ENCODE measurements around the gene MOV10L1.

MOV10L1 gene

DNA sequence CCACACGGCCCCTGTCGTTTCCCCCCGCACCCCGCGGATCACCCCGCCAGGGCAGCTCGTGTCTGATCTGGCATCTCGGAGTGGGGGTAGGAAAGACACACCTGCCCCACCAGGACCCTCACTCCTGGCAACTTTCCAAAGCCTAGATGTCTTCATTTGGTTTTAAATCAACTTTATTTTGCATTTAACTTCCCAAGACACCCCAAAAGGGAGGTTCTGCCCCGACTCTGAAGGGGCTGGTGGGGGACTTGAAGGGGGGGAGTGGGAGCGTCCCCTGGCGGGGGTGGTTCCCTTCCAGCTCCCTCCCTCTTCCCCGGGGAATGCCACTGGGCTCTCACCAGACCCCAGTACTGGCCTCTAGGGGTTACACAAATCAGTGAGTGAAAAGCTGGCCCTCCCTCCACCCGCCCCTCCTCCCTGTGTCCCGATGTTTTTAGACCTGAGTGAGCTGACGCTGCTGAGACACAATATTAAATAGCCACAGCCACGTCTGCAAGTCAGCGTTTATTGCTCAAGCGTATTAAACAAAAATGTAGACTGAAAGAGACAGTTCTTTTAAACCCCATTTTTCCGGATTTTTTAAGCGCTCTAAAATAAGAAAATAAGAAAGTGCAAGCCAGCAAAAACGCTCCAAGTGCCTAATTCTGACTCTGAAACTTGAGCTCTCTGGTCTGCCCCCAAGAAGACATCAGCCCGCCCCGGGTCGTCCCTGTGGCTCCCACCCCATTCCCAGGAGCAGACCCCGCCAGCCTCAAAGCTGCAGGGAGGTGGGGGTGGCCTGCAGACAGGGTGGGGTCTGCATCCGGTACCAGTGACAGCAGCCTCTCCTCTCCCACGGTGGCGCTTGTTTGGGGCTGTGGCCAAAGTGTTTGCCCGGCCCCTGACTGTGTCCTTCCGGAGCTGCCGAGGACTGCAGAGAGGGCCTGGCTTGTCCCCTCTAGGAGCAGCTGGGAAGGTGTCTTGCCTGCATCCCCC is 30.6 kb upstream of the MOV10L1 start:
- DNase-seq (ENCODE audit: insufficient read length, low spot score) = peak; percentile 18
- FAIRE-seq = no peak

DNA sequence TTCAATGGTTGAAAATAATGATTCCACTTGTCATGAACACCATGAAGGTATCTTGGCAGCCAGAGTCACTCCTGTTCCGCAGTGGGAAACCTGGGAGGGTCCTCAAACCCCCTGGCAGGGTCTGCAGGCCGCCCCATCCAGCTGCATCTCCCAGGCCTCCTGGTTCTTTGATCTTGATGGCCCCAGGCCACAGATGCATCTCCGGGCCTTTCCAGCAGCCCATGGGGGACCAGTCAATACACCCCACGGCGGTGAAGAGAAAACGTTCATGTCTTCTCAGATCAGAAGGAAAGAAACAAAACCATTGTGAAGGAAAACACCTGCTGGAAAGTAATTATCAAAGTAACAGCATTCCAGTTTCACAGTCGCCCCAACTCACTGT is 29.9 kb upstream of the MOV10L1 start:
- DNase-seq (ENCODE audit: insufficient read length, low spot score) = no peak
- FAIRE-seq = no peak

DNA sequence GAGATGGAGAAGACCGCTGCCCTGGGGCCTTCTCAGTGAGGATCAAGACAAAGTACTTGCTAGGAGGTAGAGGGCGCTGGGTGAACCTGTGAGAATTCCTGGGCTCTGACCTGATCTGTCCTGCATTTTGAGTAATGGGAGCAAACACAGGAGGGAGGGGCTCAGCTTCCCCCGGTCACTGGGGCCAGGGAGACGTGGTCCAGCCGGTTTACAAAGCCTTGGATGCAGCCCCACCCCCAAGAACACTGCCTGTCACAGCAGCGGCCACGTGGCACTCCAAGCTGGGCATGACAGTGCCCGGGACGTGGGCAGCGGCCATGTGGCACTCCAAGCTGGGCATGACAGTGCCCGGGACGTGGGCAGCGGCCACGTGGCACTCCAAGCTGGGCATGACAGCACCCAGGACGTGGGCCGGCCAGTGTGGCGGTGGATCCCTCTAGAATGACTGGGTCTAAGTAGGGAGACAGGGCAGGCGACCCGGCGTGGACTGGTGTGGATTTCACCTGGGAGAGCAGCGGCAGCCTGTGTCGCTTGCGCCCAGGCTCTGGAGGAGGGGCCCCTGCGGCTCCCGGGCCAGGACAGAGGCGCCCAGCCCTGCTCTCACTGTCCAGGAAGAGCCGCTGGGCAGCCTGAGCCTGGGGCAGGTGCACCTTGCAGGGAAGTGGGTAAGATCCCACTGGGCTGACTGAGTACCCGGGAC is 29.2 kb upstream of the MOV10L1 start:
- no peak for FAIRE-seq
- no peak for DNase-seq (ENCODE audit: insufficient read length, low spot score)

DNA sequence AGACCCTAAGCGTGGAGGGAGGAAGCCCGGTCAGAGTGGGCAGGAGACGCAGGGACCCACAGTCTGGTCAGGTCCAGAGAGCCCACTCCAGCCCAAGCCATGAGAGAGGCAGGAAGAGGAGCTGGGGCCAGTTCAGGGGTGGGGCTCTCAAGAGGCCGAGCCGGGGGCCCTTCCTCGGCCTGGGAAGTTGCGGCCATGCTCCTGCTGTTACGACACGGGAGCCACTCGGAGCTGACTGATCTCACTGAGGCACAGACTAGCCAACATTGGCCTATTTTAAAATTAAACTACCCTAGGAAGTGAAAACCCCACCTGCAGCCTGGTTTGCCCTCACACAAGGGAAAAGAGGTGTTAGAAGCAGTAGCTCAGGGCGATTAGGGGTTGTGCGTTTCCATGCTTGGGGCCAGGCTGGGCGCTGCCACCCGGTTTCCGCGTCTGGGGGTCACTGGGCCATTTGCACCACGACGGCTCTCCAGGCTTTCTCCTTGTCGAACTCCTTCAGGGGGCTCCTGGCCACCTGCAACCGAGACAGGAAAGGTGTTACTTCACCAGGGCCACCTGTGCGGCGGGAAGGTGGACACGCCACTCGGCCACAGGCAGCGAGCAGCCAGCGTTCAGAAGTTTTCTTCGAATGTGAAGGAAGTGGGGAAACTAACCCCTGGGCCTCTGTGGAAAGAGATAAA is 28.5 kb upstream of the MOV10L1 start:
- no peak for DNase-seq (ENCODE audit: insufficient read length, low spot score)
- no peak for FAIRE-seq

DNA sequence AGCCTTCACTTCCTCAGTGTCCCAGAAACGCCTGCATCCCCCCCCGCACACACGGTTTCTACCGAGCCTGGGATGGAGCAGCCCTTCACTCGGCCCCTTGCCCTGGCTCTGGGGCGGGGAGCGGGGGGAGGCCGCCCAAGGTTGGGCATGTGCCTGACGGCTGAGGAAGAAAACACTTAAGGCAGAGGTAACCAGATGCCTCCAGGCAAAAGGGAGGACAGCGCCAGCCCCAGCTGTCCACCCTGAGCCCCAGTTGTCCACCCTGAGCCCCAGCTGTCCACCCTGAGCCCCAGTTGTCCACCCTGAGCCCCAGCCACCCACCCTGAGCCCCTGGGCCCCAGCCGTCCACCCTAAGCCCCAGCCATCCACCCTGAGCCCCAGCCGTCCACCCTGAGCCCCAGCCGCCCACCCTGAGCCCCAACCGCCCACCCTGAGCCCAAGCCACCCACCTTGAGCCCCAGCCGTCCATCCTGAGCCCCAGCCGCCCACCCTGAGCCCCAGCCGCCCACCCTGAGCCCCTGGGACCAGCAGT is 27.9 kb upstream of the MOV10L1 start:
- no peak for FAIRE-seq

DNA sequence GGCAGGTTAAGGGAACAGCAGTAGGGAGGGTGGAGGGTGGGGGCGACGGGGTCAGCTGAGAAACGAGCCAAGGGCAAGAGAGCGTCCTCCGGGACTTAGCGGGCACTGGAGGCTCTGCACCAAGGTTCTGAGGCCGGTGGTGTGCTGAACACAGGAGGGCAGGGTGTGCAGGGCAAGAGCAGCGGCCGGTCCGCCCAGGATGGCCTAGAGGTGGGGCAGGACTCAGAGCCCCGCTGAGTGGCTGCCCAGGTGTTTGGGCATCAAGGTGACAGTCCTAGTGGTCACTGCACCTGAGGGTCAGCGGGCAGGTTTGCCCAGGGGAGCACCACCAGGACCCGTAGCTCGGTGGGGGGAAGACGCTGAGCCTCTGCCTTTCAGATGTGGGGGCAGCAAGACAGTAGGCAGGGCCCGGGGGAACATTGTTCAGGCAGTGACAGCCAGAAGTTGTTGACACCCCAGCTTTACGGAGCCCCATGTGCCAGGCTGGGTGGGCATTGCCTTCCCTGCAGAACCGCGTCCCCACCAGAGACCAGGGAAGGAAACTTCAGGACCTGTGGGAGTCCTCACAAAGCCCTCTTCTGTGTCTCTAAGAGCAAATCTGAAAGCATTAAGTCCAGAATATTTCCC is 27.2 kb upstream of the MOV10L1 start:
- DNase-seq (ENCODE audit: insufficient read length, low spot score) (no peak), FAIRE-seq (no peak)

More for the DNA sequence above, 27.9 kb upstream of the MOV10L1 start:
- no peak for DNase-seq (ENCODE audit: insufficient read length, low spot score)

DNA sequence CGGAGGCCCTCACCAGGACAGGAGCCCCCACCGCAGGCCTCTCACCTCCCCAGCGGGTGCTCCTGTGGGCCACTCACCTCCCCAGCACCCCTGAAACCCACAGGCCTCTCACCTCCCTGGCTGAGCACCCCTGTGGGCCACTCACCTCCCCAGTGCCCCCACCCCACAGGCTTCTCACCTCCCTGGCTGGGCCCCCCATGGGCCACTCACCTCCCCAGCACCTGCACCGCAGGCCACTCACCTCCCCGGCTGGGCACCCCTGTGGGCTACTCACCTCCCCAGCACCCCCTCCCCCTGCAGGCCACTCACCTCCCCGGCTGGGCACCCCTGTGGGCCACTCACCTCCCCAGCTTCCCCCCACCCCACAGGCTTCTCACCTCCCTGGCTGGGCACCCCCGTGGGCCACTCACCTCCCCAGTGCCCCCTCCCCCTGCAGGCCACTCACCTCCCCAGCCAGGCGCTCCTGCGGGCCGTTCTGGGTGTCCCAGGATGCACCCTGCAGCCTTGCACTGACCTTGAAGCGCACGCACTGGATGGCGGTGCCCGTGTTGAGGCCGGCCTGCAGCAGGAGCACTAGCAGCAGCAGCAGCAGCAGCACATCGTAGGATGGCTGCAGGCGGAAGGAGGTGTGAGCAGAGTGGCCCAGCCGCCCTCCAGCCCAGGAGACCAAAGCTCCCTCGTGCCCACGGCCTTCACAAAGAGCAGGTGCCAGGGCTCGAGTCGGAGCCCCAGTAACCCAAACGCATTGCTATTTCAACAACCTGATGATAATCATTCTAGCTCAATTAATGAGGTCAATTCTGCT is 26.0 kb upstream of the MOV10L1 start:
- DNase-seq (ENCODE audit: insufficient read length, low spot score) = no peak

DNA sequence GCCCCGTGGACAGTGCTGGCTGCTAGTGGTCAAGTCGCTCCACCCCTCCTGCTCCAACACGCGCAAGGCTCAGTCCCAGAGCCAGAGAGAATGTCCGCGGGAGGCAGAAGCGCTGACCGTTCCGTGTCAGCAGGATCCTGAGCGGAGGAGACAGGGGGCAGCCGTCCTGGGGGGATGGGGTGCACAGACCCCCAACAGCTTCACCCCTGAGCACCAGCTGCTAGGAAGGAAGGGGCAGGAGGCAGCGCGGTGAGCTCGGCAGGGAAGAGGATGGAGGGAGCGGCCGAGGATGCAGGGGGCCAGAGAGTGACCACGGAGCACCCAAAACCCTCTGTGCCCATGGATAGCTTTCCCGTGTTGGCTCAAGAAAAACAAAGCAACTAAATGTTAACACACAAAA is 25.4 kb upstream of the MOV10L1 start:
- no peak for DNase-seq (ENCODE audit: insufficient read length, low spot score)
- no peak for FAIRE-seq

More for the DNA sequence above, 26.0 kb upstream of the MOV10L1 start:
- no peak for FAIRE-seq

DNA sequence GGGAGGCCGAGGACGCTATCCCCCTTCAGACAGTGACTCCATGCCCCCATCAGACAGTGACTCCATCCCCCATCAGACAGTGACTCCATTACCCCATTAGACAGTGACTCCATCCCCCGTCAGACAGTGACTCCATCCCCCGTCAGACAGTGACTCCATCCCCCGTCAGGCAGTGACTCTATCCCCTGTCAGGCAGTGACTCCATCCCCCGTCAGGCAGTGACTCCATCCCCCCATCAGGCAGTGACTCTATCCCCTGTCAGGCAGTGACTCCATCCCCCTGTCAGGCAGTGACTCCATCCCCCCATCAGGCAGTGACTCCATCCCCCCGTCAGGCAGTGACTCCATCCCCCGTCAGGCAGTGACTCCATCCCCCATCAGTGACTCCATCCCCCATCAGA is 22.6 kb upstream of the MOV10L1 start:
- FAIRE-seq = no peak
- DNase-seq (ENCODE audit: insufficient read length, low spot score) = no peak

DNA sequence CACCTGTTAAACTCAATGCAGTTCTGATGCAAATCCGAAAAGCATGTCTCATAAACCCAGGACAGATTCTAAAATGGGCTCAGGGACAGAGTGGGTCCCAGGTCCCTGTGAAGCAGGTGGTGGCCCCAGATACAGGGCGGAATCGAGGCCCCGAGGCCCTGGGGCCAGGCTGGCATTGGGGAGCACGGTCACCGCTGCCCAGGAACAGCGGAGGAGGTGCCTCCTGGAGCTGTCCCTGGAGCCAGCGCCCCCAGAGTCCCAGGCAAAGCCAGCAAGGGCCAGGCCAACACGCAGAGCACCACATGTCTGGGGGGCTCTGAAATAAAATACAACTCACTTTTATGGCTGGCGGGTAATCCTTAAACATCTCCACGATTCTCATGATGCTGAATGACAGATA is 21.7 kb upstream of the MOV10L1 start:
- DNase-seq (ENCODE audit: insufficient read length, low spot score) (no peak), FAIRE-seq (no peak)

DNA sequence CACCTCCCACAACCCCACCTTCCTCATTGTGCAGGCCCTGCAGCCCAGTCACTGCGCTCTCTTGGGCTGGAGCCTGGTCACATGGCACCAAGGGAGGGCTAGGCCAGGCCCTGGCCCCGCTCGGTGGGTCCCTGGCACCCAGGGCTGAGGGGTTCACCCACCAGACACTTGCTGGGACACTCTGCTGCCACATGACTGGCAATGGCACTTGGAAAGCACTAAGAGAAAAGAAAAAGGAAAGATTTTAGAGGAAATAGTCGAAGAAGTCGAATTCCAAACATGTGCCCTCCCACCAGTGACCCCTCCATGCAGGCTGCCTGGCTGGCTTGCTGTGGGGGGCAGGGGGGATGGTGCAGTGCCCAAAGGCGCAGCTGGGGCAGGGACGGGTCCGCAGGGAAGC is 19.4 kb upstream of the MOV10L1 start:
- no peak for FAIRE-seq
- DNase-seq (ENCODE audit: insufficient read length, low spot score) = no peak

DNA sequence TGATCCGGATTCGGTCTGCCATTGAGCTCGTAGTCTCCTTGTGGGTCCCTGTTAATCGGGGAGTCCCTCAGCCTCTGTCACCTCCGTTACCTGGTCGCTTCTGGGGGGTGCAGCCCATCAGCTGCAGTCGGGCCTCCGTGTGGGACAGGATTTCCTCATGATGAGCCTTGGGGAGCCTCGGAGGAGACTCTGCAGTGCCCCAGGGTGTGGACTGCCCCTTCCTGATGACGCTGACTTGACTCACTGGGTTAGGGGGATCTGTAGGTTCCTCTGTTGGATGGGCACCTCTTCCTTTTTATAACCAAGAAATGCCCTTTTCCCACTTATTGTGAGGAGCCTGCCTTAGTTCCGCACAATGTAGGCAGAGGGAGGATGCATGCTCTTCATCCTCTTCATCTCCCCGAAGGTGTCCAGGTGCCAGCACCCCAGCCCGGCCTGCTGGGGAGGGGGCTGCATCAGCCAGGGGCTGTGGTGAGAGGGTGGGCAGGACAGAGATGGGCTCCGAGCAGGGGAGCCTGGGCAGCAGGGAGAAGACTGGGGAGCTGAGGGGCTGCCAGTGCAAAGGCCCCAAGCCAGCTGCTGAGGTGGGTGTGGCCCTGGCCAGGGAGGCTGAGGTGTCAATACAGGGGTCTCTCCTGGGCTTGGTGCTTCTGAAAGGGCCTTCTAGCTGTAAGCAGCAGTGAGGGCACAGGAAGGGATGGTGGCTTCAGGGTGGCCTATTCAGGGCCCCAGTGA is 18.2 kb upstream of the MOV10L1 start:
- DNase-seq (ENCODE audit: insufficient read length, low spot score) = no peak
- FAIRE-seq = no peak

DNA sequence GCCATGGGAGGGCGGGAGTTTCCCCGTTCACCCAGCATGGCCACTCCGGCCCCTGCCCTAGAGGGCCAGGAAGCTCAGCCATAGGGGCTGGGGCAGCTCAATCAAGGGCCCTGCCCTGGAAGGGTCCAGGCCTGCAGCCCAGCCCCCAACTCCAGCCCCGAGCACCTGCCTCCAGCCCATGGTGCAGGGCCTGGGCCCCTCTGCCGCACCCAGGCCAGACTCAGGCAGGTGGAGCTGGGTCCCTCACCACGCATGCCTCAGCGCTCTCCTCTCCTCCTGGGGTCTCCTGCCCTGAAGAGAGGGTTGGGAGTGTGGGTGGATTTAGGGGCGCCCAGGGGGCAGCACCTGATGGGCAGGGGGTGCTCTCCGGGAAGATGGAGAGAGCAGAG is 17.6 kb upstream of the MOV10L1 start:
- no peak for DNase-seq (ENCODE audit: insufficient read length, low spot score)
- FAIRE-seq = no peak

DNA sequence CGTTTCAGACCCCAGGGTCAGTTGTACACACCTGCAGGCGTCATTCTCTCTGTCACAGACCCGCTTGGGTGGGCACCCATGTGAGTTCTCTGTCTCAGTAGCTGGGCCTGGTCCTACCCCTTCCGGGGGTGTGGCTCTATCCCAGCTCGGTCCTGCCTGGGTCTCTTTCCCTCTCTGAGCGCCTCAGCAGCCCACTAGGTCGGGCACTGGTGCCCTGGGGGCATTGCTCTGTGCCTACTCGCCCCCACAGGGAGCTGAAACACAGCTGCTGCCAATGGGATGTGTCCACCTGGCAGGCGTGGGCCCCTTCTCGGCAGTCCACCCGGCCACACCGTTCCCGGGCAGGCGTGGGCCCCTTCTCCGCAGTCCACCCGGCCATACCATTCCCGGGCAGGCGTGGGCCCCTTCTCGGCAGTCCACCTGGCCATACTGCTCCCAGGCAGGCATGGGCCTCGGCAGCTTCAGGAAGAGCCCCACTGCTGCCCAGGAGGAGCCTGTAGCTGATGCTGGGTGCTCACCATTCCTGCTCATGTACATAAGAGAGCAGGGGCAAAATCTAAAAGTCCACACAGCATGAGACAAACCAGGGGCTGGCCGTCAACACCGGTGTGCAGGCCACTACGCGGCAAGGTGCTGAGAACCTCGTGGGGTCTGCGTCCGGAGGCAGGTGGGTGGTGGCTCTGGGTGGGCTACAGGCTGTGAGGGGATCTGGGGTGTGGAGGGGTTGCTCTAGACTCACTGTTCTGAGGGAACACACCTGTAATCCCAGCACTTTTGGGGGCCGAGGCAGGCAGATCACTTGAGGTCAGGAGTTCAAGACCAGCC is 16.9 kb upstream of the MOV10L1 start:
- no peak for FAIRE-seq

DNA sequence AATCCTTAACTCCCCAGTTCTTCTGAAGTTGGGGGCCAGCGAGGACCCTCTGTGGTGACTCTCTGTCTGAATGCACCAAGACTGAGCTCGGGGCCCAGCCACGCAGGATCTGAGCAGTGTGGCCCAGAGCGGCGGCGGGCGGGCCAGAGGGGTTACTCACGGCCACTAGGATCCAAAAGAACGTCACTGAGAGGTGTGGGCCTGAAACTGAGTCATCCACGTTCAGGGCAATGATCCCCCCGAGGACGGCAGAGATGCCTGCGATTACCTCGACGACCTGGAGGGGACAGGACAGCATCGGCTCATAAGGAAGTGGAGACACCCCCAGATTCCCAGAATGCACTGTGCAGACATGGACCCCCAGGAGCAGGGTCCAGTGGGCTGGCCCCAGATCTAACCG is 15.8 kb upstream of the MOV10L1 start:
- FAIRE-seq (no peak), DNase-seq (ENCODE audit: insufficient read length, low spot score) (no peak)

More for the DNA sequence above, 16.9 kb upstream of the MOV10L1 start:
- DNase-seq (ENCODE audit: insufficient read length, low spot score) = no peak

DNA sequence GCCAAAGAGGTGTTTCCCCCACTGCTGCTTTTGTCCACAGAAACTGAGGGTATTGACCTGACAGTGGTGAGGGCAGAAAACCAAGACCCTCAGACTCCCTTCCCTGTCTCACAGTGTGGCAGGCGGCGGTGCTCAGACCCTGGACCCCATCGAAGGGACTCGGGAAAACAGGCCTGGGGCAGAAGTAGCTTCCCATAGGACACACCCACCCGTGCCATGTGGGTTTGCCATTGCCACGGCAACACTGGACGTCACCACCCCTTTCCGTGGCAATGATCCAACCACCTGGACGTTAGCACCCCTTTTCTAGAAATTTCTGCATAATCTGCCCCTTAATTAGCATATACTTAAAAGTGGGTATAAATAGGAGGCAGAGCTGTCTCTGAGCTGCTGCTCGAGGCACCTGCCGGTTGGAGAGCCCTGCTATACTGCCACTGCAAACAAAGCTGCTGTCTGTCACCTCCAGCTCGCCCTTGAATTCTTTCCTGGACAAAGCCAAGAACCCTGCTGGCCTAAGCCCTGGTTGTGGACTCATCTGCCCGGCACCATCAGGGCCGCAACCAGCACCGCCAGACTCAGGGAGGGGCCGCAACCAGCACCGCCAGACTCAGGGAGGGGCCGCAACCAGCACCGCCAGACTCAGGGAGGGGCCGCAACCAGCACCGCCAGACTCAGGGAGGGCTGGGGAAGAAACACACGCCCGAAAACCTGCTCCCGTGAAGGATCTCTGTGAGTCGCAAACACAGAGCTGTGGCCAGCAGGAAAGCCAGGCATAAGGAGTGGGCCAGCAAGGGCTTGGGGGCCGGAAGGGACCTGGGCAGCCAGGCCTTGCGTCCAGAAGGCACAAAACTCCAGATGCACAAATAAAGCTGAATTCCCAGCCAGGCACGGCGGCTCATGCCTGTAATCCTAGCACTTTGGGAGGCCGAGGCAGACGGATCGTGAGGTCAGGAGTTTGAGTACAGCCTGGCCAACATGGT is 15.0 kb upstream of the MOV10L1 start:
- FAIRE-seq = no peak

More for the DNA sequence above, 15.0 kb upstream of the MOV10L1 start:
- DNase-seq (ENCODE audit: insufficient read length, low spot score) = no peak
